ENCODE measurements around the gene ITSN2.

- TF ChIP-seq GATA3 (IDR thresholded peaks at IDR 0.05; ENCODE audit: low read depth, low read length) (no peak), GATA2 (IDR thresholded peaks at IDR 0.05; ENCODE audit: low read depth, low read length) (no peak)
Observed at GRCh38 chr2:24247592-24247991, 112.7 kb downstream of the ITSN2 start.
